Liver (tissue), 9 donors: ENCODE measurements around the gene SNHG17. TPM values are rescaled to one million over a fixed set of nuclear protein-coding genes. Genes with fewer than 3 reads are reported as not detected.

Source experiments
- DNase-seq: peaks from one replicate; pipeline ENCODE4 v3.0.0-alpha.2; 2017; ENCODE audit warnings: low spot score
- H3K27ac ChIP-seq, 2 donors: one replicate each; pipeline ENCODE4 v1.7.0; 2013; ENCODE audit warnings: inconsistent platforms in 2 of 2, low read length in 2 of 2, control low read depth in 1 of 2, low read depth in 1 of 2, mild to moderate bottlenecking in 1 of 2
- H3K27me3 ChIP-seq, 4 donors: one replicate each; pipeline versions ENCODE4 v1.6.1 to v1.7.0; 2013; ENCODE audit warnings: low read length in 3 of 4, inconsistent platforms in 1 of 4, mild to moderate bottlenecking in 1 of 4, moderate library complexity in 1 of 4; ENCODE audit not compliant: control insufficient read depth in 4 of 4, insufficient read depth in 4 of 4
- H3K36me3 ChIP-seq, 4 donors: one replicate each; pipeline versions ENCODE4 v1.6.1 to v1.7.0; 2013; ENCODE audit warnings: low read length in 3 of 4, mild to moderate bottlenecking in 3 of 4, low read depth in 1 of 4, moderate library complexity in 1 of 4; ENCODE audit not compliant: control insufficient read depth in 4 of 4, insufficient read depth in 3 of 4
- H3K4me1 ChIP-seq, 4 donors: one replicate each; pipeline versions ENCODE4 v1.6.1 to v1.7.0; 2013; ENCODE audit warnings: low read length in 3 of 4, mild to moderate bottlenecking in 3 of 4, moderate library complexity in 1 of 4; ENCODE audit not compliant: control insufficient read depth in 4 of 4, insufficient read depth in 4 of 4
- H3K4me3 ChIP-seq, 3 donors: one replicate each; pipeline versions ENCODE4 v1.6.1 to v1.7.0; 2013; ENCODE audit warnings: low read length in 3 of 3, control low read depth in 1 of 3, low read depth in 1 of 3, mild to moderate bottlenecking in 1 of 3
- H3K9ac ChIP-seq, 2 donors: one replicate each; pipeline ENCODE4 v1.7.0; 2013; ENCODE audit warnings: low read length in 2 of 2, mild to moderate bottlenecking in 2 of 2, moderate library complexity in 2 of 2, control low read depth in 1 of 2, low read depth in 1 of 2
- H3K9me3 ChIP-seq, 4 donors: one replicate each; pipeline versions ENCODE4 v1.6.1 to v1.7.0; 2013; ENCODE audit warnings: low read length in 3 of 4; ENCODE audit not compliant: control insufficient read depth in 4 of 4
- EGR1 ChIP-seq, 2 donors: IDR thresholded peaks; 2 replicates each; pipeline ENCODE4 v1.6.1; 2016 to 2018; ENCODE audit warnings: antibody characterized with exemption in 2 of 2, low read depth in 2 of 2
- FOXA1 ChIP-seq: IDR thresholded peaks from 2 replicates; pipeline ENCODE4 v1.6.1; 2016; ENCODE audit warnings: antibody characterized with exemption
- FOXA2 ChIP-seq: IDR thresholded peaks from 2 replicates; pipeline ENCODE4 v1.6.1; 2016; ENCODE audit warnings: antibody characterized with exemption
- GABPA ChIP-seq, 2 donors: IDR thresholded peaks in 1 of 2; conservative IDR thresholded peaks in 1 of 2; 2 replicates each; pipeline ENCODE4 v1.6.1; 2016; ENCODE audit warnings: antibody characterized with exemption in 2 of 2, mild to moderate bottlenecking in 1 of 2, moderate library complexity in 1 of 2
- HNF4A ChIP-seq, 2 donors: conservative IDR thresholded peaks; 2 replicates each; pipeline ENCODE4 v1.6.1; 2016; ENCODE audit warnings: antibody characterized with exemption in 2 of 2, mild to moderate bottlenecking in 2 of 2
- HNF4G ChIP-seq: IDR thresholded peaks from 2 replicates; pipeline ENCODE4 v1.6.1; 2016; ENCODE audit warnings: antibody characterized with exemption
- JUND ChIP-seq, 2 donors: IDR thresholded peaks; 2 replicates each; pipeline ENCODE4 v1.6.1; 2016; ENCODE audit warnings: antibody characterized with exemption in 2 of 2
- NR2F2 ChIP-seq: IDR thresholded peaks from 2 replicates; pipeline ENCODE4 v1.6.1; 2016; ENCODE audit warnings: antibody characterized with exemption
- RAD21 ChIP-seq, 2 donors: IDR thresholded peaks; 2 replicates each; pipeline ENCODE4 v1.6.1; 2016; ENCODE audit warnings: antibody characterized with exemption in 2 of 2, mild to moderate bottlenecking in 2 of 2
- RXRA ChIP-seq, 2 donors: IDR thresholded peaks; 2 replicates each; pipeline ENCODE4 v1.6.1; 2017 to 2018; ENCODE audit warnings: antibody characterized with exemption in 2 of 2, mild to moderate bottlenecking in 1 of 2
- SP1 ChIP-seq: IDR thresholded peaks from 2 replicates; pipeline ENCODE4 v1.6.1; 2018; ENCODE audit warnings: antibody characterized with exemption, mild to moderate bottlenecking
- TAF1 ChIP-seq: conservative IDR thresholded peaks from 2 replicates; pipeline ENCODE4 v1.6.1; 2016; ENCODE audit warnings: antibody characterized with exemption, mild to moderate bottlenecking
- YY1 ChIP-seq: IDR thresholded peaks from 2 replicates; pipeline ENCODE4 v1.6.1; 2016; ENCODE audit warnings: antibody characterized with exemption, mild to moderate bottlenecking
- WGBS: extraction: QIAGEN DNeasy Blood & Tissue Kit; methylation state at CpG from one replicate; pipeline ENCODE4 v1.1.7; 2013; 5-methylcytosine and 5-hydroxymethylcytosine counted together
- polyA plus RNA-seq, 2 donors: library from polyadenylated mRNA; stranded (reverse) in 1 of 2; unstranded in 1 of 2; fragments of 200-250 nt in 1 of 2; fragments of >200 nt in 1 of 2; fragmentation: Nextera tagmentation in 1 of 2; extraction: Ambion mirVana in 1 of 2; gene quantifications; one replicate each; pipeline versions ENCODE4 v1.2.1 to v1.2.3, GENCODE V29; 2013 to 2015
- total RNA-seq, 2 donors: library from RNA; depleted of rRNA; stranded (reverse); fragments of >200 nt; gene quantifications; one replicate each; pipeline ENCODE4 v1.2.3, GENCODE V29; 2014
- TF ChIP-seq, protein P1 (sequence below): IDR thresholded peaks from 2 replicates; pipeline ENCODE4 v1.6.1; 2016; ENCODE audit warnings: antibody characterized with exemption
- TF ChIP-seq, protein P2 (sequence below): IDR thresholded peaks from 2 replicates; pipeline ENCODE4 v1.6.1; 2016; ENCODE audit warnings: antibody characterized with exemption
- TF ChIP-seq, protein P3 (sequence below): IDR thresholded peaks from 2 replicates; pipeline ENCODE4 v1.6.1; 2016; ENCODE audit warnings: antibody characterized with exemption
- TF ChIP-seq, protein P4 (sequence below): IDR thresholded peaks from 2 replicates; pipeline ENCODE4 v1.6.1; 2016; ENCODE audit warnings: antibody characterized with exemption, mild to moderate bottlenecking
- TF ChIP-seq, protein P5 (sequence below): fragments of 150-350 bp; IDR thresholded peaks from 2 replicates; pipeline ENCODE4 v1.5.1; 2017; ENCODE audit warnings: improper control_type of control experiment, low read depth, low read length; ENCODE audit not compliant: missing input control
- donor health status: healthy.
- donor health status: healthy.
- donor health status: healthy.
- donor health status: healthy.
- donor health status: healthy.

The SNHG17 gene
- total and polyA plus RNA-seq, 4 donors = 6.3 to 24.6 (median 14.0) TPM

DNA sequence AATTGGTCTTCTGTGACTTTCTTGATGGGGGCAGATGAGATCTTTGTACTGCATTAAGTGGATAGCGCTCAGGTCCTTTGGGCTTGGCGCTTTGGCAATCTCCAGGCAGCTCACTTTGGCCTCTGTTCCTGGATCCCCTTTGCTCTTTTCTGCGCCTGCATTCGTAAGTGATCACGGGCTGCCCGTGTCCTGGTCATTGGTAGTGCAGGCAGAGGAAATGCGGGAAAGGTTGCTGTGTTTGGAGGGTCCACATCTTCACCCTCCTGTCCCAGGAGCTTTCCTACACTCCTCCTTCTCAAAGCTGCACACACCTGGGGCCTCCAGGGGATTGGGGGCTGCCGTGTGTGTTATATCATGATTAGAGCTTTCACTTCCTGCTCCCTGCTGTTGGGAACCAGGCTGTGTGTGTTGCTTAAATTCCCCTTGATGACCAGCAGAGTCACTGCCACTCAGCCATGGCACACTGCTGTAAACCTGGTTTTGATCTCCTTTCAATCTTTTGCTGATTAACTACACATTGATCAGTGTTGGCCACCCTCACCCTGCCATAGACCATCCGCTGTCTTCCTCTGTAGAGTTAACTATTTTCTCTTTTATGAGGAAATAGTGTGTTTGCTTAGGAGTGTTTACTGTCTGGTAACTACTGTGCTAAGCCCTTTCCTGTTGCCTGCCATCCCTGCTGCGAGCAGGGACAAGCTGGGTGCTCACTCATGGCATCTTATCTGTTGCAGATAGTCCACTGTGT lies 13.0 kb upstream of the SNHG17 start:
- peak overlapping the region in 2 of 3 donors; percentile 88 to 97 for H3K4me3 ChIP-seq
- no peaks in the 10 kb centered on the region for H3K27me3 ChIP-seq
- TF ChIP-seq, protein P1, sequence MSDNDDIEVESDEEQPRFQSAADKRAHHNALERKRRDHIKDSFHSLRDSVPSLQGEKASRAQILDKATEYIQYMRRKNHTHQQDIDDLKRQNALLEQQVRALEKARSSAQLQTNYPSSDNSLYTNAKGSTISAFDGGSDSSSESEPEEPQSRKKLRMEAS = peak; percentile 43
- TF ChIP-seq HNF4G = no peak
- TF ChIP-seq SP1 = peak; percentile 64
- TF ChIP-seq YY1 = peak; percentile 58
- TF ChIP-seq HNF4A (conservative IDR thresholded peaks at IDR 0.05) = peak; percentile 19 to 30
- TF ChIP-seq, protein P2, sequence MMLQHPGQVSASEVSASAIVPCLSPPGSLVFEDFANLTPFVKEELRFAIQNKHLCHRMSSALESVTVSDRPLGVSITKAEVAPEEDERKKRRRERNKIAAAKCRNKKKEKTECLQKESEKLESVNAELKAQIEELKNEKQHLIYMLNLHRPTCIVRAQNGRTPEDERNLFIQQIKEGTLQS = no peak
- TF ChIP-seq FOXA2 = peak; percentile 58
- peak; percentile 22 to 45 for TF ChIP-seq RXRA (IDR thresholded peaks at IDR 0.05)
- no peak for TF ChIP-seq JUND (IDR thresholded peaks at IDR 0.05)
- TF ChIP-seq RAD21 (IDR thresholded peaks at IDR 0.05) = peak in 1 of 2 donors; percentile 41
- TF ChIP-seq TAF1 = peak; percentile 31
- no peak for TF ChIP-seq NR2F2
- peak in 1 of 2 donors; percentile 10 for TF ChIP-seq EGR1 (IDR thresholded peaks at IDR 0.05; ENCODE audit: low read depth in 2 of 2)
- TF ChIP-seq, protein P3, sequence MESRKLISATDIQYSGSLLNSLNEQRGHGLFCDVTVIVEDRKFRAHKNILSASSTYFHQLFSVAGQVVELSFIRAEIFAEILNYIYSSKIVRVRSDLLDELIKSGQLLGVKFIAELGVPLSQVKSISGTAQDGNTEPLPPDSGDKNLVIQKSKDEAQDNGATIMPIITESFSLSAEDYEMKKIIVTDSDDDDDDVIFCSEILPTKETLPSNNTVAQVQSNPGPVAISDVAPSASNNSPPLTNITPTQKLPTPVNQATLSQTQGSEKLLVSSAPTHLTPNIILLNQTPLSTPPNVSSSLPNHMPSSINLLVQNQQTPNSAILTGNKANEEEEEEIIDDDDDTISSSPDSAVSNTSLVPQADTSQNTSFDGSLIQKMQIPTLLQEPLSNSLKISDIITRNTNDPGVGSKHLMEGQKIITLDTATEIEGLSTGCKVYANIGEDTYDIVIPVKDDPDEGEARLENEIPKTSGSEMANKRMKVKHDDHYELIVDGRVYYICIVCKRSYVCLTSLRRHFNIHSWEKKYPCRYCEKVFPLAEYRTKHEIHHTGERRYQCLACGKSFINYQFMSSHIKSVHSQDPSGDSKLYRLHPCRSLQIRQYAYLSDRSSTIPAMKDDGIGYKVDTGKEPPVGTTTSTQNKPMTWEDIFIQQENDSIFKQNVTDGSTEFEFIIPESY = no peak
- TF ChIP-seq GABPA (IDR thresholded peaks at IDR 0.05 in 1 of 2, conservative IDR thresholded peaks at IDR 0.05 in 1 of 2) = peak in 1 of 2 donors; percentile 46
- TF ChIP-seq, protein P4, sequence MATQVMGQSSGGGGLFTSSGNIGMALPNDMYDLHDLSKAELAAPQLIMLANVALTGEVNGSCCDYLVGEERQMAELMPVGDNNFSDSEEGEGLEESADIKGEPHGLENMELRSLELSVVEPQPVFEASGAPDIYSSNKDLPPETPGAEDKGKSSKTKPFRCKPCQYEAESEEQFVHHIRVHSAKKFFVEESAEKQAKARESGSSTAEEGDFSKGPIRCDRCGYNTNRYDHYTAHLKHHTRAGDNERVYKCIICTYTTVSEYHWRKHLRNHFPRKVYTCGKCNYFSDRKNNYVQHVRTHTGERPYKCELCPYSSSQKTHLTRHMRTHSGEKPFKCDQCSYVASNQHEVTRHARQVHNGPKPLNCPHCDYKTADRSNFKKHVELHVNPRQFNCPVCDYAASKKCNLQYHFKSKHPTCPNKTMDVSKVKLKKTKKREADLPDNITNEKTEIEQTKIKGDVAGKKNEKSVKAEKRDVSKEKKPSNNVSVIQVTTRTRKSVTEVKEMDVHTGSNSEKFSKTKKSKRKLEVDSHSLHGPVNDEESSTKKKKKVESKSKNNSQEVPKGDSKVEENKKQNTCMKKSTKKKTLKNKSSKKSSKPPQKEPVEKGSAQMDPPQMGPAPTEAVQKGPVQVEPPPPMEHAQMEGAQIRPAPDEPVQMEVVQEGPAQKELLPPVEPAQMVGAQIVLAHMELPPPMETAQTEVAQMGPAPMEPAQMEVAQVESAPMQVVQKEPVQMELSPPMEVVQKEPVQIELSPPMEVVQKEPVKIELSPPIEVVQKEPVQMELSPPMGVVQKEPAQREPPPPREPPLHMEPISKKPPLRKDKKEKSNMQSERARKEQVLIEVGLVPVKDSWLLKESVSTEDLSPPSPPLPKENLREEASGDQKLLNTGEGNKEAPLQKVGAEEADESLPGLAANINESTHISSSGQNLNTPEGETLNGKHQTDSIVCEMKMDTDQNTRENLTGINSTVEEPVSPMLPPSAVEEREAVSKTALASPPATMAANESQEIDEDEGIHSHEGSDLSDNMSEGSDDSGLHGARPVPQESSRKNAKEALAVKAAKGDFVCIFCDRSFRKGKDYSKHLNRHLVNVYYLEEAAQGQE = no peak
- TF ChIP-seq, protein P5, sequence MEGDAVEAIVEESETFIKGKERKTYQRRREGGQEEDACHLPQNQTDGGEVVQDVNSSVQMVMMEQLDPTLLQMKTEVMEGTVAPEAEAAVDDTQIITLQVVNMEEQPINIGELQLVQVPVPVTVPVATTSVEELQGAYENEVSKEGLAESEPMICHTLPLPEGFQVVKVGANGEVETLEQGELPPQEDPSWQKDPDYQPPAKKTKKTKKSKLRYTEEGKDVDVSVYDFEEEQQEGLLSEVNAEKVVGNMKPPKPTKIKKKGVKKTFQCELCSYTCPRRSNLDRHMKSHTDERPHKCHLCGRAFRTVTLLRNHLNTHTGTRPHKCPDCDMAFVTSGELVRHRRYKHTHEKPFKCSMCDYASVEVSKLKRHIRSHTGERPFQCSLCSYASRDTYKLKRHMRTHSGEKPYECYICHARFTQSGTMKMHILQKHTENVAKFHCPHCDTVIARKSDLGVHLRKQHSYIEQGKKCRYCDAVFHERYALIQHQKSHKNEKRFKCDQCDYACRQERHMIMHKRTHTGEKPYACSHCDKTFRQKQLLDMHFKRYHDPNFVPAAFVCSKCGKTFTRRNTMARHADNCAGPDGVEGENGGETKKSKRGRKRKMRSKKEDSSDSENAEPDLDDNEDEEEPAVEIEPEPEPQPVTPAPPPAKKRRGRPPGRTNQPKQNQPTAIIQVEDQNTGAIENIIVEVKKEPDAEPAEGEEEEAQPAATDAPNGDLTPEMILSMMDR = peak; percentile 15
- TF ChIP-seq FOXA1 = no peak
- H3K27ac ChIP-seq = peak overlapping the region; percentile 62 to 90
- H3K4me1 ChIP-seq = peaks cover 7 to 20% (median 17%) of the 10 kb centered on the region in 4 donors
- H3K9ac ChIP-seq = peak overlapping the region in 1 of 2 donors; percentile 8
- peaks cover 2 to 19% (median 18%) of the 10 kb centered on the region in 4 donors for H3K36me3 ChIP-seq
- no peaks in the 10 kb centered on the region for H3K9me3 ChIP-seq
- 36% methylated on average over 10 of the region's 10 CpGs for WGBS
- no peak for DNase-seq
